GM12878 (cell line): ENCODE measurements around the gene CDKN2A. TPM values are rescaled to one million over a fixed set of nuclear protein-coding genes. Genes with fewer than 3 reads are reported as not detected.

Experiments
- ATAC-seq: fragments of 200-7000 bp; cut with Tn5 transposase; 3 replicates; pipeline ENCODE4 v1.9.1; 2020; ENCODE audit warnings: mild to moderate bottlenecking, moderate library complexity
- BruUV-seq: library from RNA; stranded (reverse); fragments of 400-500 nt; replicated peaks from 2 replicates; lab custom pipeline; 2021; lab: Mats Ljungman, UMichigan
- CTCF ChIA-PET: fragments of 300-600 bp; sonication (Branson Sonifier 250); formaldehyde crosslinking; extraction: SDS; loops from one replicate; lab custom pipeline; 2021; ENCODE audit warnings: inconsistent platforms; lab: Yijun Ruan, JAX
- POLR2A ChIA-PET: fragments of 350-600 bp; formaldehyde crosslinking; extraction: SDS; loops from one replicate; lab custom pipeline; 2021; ENCODE audit warnings: inconsistent platforms; lab: Charles Lee
- RAD21 ChIA-PET: fragments of 300-600 bp; sonication (Branson Sonifier 250); formaldehyde crosslinking; loops from one replicate; lab custom pipeline; 2023; ENCODE audit warnings: antibody characterized with exemption; ENCODE audit not compliant: unreplicated experiment; lab: Charles Lee
- SMC1A ChIA-PET: fragments of 300-600 bp; sonication (Branson Sonifier 250); formaldehyde crosslinking; loops from one replicate; lab custom pipeline; 2023; ENCODE audit not compliant: unreplicated experiment, uncharacterized antibody; lab: Charles Lee
- DNase-seq: peaks from one replicate; pipeline ENCODE4 v3.0.0-alpha.2; 2011; ENCODE audit warnings: low read depth, low spot score
- FAIRE-seq: peaks from 3 replicates; lab custom pipeline; 2011; peaks lifted over from hg19 to GRCh38; lab: Jason Lieb, UNC
- H2AFZ ChIP-seq: 2 replicates; pipeline ENCODE4 v1.6.0; 2011; ENCODE audit warnings: low read depth, low read length, control low read depth; ENCODE audit not compliant: control insufficient read depth
- H3K27ac ChIP-seq: 2 replicates; pipeline ENCODE4 v1.5.1; 2011; ENCODE audit warnings: control low read depth; ENCODE audit not compliant: control insufficient read depth, insufficient read depth
- H3K27me3 ChIP-seq, 2 experiments: replicated peaks in 1 of 2; 2 replicates each; pipeline versions ENCODE4 v1.6.0 to v1.6.1; 2011; ENCODE audit warnings: low read length in 1 of 2; ENCODE audit not compliant: control insufficient read depth in 2 of 2, insufficient read depth in 2 of 2
- H3K36me3 ChIP-seq, 2 experiments: 2 replicates each; pipeline ENCODE4 v1.5.1; 2011; ENCODE audit warnings: low read length in 1 of 2; ENCODE audit not compliant: control insufficient read depth in 2 of 2, insufficient read depth in 2 of 2
- H3K4me1 ChIP-seq: 2 replicates; pipeline ENCODE4 v1.6.1; 2011; ENCODE audit warnings: mild to moderate bottlenecking, low read length, moderate library complexity, mixed read lengths; ENCODE audit not compliant: control insufficient read depth, insufficient read depth
- H3K4me2 ChIP-seq: 2 replicates; pipeline ENCODE4 v1.6.0; 2011; ENCODE audit warnings: control low read depth; ENCODE audit not compliant: control insufficient read depth, insufficient read depth
- H3K4me3 ChIP-seq: fragments of 200-600 bp; sonication (generic); 2 replicates; pipeline ENCODE4 v1.5.1; 2016
- H3K79me2 ChIP-seq: 2 replicates; pipeline ENCODE4 v1.6.0; 2011; ENCODE audit warnings: low read length; ENCODE audit not compliant: control insufficient read depth, insufficient read depth
- H3K9ac ChIP-seq: 2 replicates; pipeline ENCODE4 v1.8.0; 2011; ENCODE audit warnings: low read length, control low read depth, mixed read lengths; ENCODE audit not compliant: control insufficient read depth, insufficient read depth
- H3K9me3 ChIP-seq: replicated peaks from 3 replicates; pipeline ENCODE4 v1.5.1; 2011; ENCODE audit warnings: mild to moderate bottlenecking, low read length; ENCODE audit not compliant: control insufficient read depth, insufficient read depth
- H4K20me1 ChIP-seq: 2 replicates; pipeline ENCODE4 v1.6.0; 2011; ENCODE audit not compliant: control insufficient read depth, insufficient read depth
- CREM ChIP-seq: IDR thresholded peaks from 2 replicates; pipeline ENCODE4 v1.6.1; 2014; ENCODE audit warnings: antibody characterized with exemption, low read depth
- CTCF ChIP-seq, 3 experiments: IDR thresholded peaks in 2 of 3; conservative IDR thresholded peaks in 1 of 3; 2 replicates each; pipeline ENCODE4 v1.5.1; 2011; ENCODE audit warnings: low read depth in 3 of 3, low read length in 3 of 3, mild to moderate bottlenecking in 3 of 3, control low read depth in 2 of 3, moderate library complexity in 2 of 3, inconsistent platforms in 1 of 3, mixed read lengths in 1 of 3; ENCODE audit not compliant: control insufficient read depth in 2 of 3, insufficient read depth in 1 of 3; ENCODE audit errors: extremely low read depth in 1 of 3
- FOXM1 ChIP-seq: IDR thresholded peaks from 2 replicates; pipeline ENCODE4 v1.6.1; 2012; ENCODE audit warnings: low read depth, mild to moderate bottlenecking, inconsistent platforms, low read length, moderate library complexity
- MEF2A ChIP-seq: IDR thresholded peaks from 2 replicates; pipeline ENCODE4 v1.6.1; 2011; ENCODE audit warnings: low read depth, mild to moderate bottlenecking, low read length, moderate library complexity; ENCODE audit not compliant: insufficient read depth
- NR2C2 ChIP-seq: IDR thresholded peaks from 2 replicates; pipeline ENCODE4 v1.6.1; 2011; ENCODE audit warnings: borderline replicate concordance, low read depth; ENCODE audit not compliant: control insufficient read depth, insufficient read length
- RELB ChIP-seq: fragments of 450-650 bp; IDR thresholded peaks from 2 replicates; pipeline ENCODE4 v1.6.1; 2017; ENCODE audit warnings: low read depth, mild to moderate bottlenecking, moderate library complexity
- ZBED1 ChIP-seq: IDR thresholded peaks from 2 replicates; pipeline ENCODE4 v1.6.1; 2016; ENCODE audit warnings: borderline replicate concordance
- ZBTB33 ChIP-seq: fragments of 450-650 bp; IDR thresholded peaks from 2 replicates; pipeline ENCODE4 v1.6.1; 2017; ENCODE audit warnings: mild to moderate bottlenecking
- ZNF592 ChIP-seq: fragments of 450-650 bp; IDR thresholded peaks from 2 replicates; pipeline ENCODE4 v1.6.1; 2017; ENCODE audit warnings: mild to moderate bottlenecking, moderate library complexity
- ZSCAN29 ChIP-seq: fragments of 450-650 bp; IDR thresholded peaks from 2 replicates; pipeline ENCODE4 v1.6.1; 2017; ENCODE audit warnings: mild to moderate bottlenecking, moderate library complexity
- WGBS: methylation state at CpG from one replicate; pipeline ENCODE4 v1.1.6; 2016; ENCODE audit warnings: low lambda C conversion rate; ENCODE audit not compliant: insufficient replicate concordance, insufficient coverage; ENCODE audit errors: missing lambda C conversion rate; 5-methylcytosine and 5-hydroxymethylcytosine counted together
- in situ Hi-C: fragments of 300-500 bp; cut with MboI; formaldehyde crosslinking; loops from 9 replicates; pipeline ENCODE4 v1.14.3; 2018; ENCODE audit warnings: mixed read lengths
- intact Hi-C: fragments of 100-400 bp; cut with micrococcal nuclease; formaldehyde crosslinking; loops from one replicate; pipeline ENCODE4 v1.14.2; 2022; ENCODE audit not compliant: unreplicated experiment
- polyA plus RNA-seq, 11 experiments: library from polyadenylated mRNA; depleted of rRNA in 4 of 11; unstranded in 6 of 11; stranded (reverse) in 5 of 11; fragments of >200 nt; fragmentation: Nextera tagmentation in 4 of 11; fragmentation: Illumina TruSeq in 1 of 11; extraction: Ambion mirVana in 4 of 11; extraction: Trizol in 1 of 11; gene quantifications; 1 replicate in 1 of 11; 2 replicates in 10 of 11; pipeline versions ENCODE4 v1.2.1 to v1.2.3, GENCODE V29; 2011 to 2016; ENCODE audit warnings: inconsistent platforms in 2 of 11, missing spikeins in 2 of 11, low read depth in 1 of 11
- total RNA-seq, 4 experiments: library from RNA; depleted of rRNA in 3 of 4; stranded (reverse); fragments of >200 nt in 3 of 4; fragmentation: Illumina TruSeq in 1 of 4; extraction: Trizol in 1 of 4; gene quantifications; 2 replicates each; pipeline versions ENCODE4 v1.2.1 to v1.2.3, GENCODE V29; 2013 to 2021

Gene CDKN2A
- total and polyA plus RNA-seq, 10 of the 15 experiments (the other 5 are each of a cell fraction or from before 2014, with no cell fraction given): 0.84 to 41.2 (median 18.4) TPM

- no peak overlapping the region for H2AFZ ChIP-seq
- in situ Hi-C loops (loop anchor here (5.0 kb wide), 1 partner anchor 50 kb away; no protein-coding TSS in a partner anchor), intact Hi-C loops (no loop called here)
- peaks cover 0 to 11% of the 10 kb centered on the region in 2 experiments; a peak in 2 of 4 replicates for H3K27me3 ChIP-seq
- H3K9ac ChIP-seq: no peak overlapping the region
- no peak overlapping the region for H3K4me2 ChIP-seq
- peaks cover 8% of the 10 kb centered on the region for H3K4me1 ChIP-seq
- no peaks in the 10 kb centered on the region for H3K36me3 ChIP-seq
- DNase-seq (no peak), ATAC-seq (no peak), FAIRE-seq (no peak)
- 78% methylated on average over 10 of the region's 10 CpGs for WGBS
- no TSS peak for BruUV-seq
- no peaks in the 10 kb centered on the region for H4K20me1 ChIP-seq
- H3K9me3 ChIP-seq: peaks cover 8% of the 10 kb centered on the region; the same call in 2 of the 3 replicates
- H3K4me3 ChIP-seq: no peak overlapping the region
- ChIA-PET POLR2A (no interaction called here), SMC1A (interaction anchor here (1.5 kb wide), 1 partner anchor 19 kb away, joined by 3 read pairs; no protein-coding TSS in a partner anchor), RAD21 (no interaction called here), CTCF (no interaction called here)
- no peak overlapping the region for H3K27ac ChIP-seq
- H3K79me2 ChIP-seq: no peaks in the 10 kb centered on the region
- TF ChIP-seq CREM (no peak), ZNF592 (no peak), NR2C2 (no peak), ZBTB33 (no peak), FOXM1 (no peak), ZBED1 (no peak), RELB (no peak), CTCF (IDR thresholded peaks at IDR 0.05 in 2 of 3, conservative IDR thresholded peaks at IDR 0.05 in 1 of 3; ENCODE audit: control insufficient read depth in 2 of 3, extremely low read depth in 1 of 3, insufficient read depth in 1 of 3, low read depth in 3 of 3, low read length in 3 of 3) (no peak), MEF2A (no peak), ZSCAN29 (no peak)
Observed at GRCh38 chr9:21967702-21968101, 26.5 kb downstream of the CDKN2A start.
